GM21423 (cell line): Measurements from ENCODE around the gene PLEKHA8.
"Not testable (repeated sequence)": the region's sequence is repeated elsewhere in the genome, so short reads cannot be mapped to it uniquely, and the experiment has no call there.

Experiments used
- ATAC-seq: cut with Tn5 transposase; IDR thresholded peaks from one replicate; pipeline ENCODE4 v1.9.1; 2021; ENCODE audit warnings: mild to moderate bottlenecking, moderate library complexity; ENCODE audit not compliant: unreplicated experiment

The PLEKHA8 gene

DNA sequence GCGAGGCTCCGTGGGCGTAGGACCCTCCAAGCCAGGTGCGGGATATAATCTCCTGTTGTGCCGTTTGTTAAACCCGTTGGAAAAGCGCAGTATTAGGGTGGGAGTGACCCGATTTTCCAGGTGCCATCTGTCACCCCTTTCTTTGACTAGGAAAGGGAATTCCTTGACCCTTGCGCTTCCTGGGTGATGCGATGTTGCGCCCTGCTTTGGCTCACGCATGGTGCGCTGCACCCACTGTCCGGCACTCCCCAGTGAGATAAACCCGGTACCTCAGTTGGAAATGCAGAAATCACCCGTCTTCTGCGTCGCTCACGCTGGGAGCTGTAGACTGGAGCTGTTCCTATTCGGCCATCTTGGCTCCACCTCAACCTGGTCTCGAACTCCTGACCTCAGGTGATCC lies 70.4 kb downstream of the PLEKHA8 start:
- ATAC-seq = not testable (repeated sequence)

DNA sequence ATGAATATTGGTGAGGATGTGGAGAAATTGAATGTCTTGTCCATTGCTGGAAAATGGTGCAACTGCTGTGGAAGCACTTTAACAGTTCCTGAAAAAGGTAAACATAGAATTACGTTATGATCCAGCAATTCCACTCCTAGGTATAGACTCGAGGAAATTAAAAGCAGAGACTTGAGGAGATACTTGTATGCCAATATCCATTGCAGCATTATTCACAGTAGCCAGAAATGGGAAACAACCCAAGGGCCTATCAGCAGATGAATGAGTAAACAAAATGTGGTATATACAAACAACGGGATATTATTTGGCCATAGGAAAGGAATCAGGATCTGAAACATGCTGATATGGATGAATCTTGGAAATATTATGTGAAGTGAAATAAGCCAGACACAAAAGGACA lies 74.1 kb downstream of the PLEKHA8 start:
- ATAC-seq = no peak

DNA sequence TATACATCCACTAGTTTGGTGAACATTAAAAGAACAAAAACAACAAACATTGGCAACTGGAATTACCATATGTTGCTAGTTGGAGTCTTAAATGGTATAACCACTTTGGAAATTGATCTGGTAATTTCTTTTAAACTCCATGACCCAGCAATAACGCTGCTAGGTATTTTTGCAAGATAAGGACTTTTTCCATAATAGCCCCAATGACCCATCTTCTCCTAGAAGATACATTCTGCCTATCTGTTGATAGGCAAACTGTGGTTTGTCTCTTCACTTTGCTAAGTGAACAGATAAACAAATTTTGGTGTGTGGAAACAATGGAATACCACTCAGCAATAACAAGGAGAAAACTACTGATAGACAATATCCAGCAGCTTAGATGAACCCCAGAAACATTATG lies 75.9 kb downstream of the PLEKHA8 start:
- ATAC-seq = no peak

DNA sequence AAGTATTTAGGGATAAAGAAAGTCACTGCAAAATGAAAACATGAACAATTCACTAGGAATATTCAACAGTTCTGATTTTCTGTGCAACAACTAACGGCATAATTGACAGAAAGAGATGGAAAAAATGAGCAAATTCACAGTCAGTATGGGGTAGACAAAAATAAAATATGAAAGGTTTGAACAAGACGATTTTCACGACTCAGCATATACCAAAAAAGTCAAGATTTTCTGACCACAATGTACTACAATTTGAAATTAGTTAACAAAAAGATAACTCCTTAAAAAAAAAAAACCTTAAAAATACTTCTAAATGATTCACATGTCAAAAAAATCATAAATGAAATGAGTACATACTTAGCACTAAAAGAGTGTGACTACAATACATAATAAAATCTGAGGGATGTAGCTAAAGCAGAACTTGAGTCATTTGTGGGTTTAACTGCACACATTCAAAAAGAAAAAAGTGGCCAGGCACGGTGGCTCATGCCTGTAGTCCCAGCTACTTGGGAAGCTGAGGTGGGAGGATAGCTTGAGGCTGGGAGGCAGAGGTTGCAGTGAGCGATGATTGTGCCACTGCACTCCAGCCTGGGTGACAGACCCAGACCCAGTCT lies 84.0 kb downstream of the PLEKHA8 start:
- no peak for ATAC-seq

DNA sequence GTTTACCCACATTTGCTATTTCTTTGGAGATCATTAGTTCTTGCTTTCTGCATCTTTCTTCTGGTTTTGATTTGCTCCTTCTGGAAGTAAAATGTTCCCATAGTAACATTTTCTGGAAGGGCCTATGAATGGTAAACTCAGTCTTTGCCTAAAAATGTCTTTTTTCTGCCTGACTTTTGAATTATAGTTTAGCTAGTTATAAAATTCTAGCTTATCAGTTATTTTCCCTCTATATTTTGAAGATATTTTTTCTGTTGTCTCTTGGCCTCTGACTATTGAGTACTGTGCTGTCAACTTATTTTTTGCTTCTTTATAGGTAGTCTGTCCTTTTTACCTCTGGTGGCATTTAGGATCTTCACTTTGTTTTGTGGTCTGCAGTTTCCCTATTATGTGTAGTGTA lies 84.9 kb downstream of the PLEKHA8 start:
- no peak for ATAC-seq

DNA sequence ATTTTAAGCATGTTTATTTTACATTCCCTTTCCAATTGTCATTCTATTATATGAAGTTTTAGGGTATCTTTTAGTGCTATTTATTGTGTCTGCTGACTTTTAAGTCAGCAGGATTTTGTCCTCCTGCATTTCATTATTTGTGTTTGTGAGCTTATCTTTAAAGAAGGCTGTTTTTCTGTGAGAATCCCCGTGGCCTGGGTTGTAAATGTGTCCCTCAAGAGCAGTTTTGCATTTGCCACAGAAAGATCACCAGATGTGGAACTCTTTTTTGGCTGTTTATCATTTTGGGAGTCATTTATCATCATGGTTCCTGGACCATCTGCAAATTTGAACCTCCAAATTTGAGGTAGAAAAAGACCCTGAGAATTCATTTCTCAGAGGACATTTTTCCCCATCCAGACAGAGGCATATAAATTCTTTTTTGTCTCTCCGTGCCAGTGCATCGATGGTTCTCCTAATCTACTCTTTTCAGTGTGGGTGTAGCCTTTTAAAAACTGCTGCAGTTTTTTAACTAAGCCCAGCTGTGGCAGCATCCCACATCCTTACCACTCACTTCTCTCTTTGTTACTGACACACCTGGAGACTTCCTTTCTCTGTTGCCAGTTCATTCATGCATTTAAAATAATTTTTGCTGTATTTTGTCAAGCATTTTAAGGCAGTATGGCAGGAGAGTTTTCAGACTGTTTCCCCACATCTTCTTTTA lies 86.5 kb downstream of the PLEKHA8 start:
- ATAC-seq = no peak

DNA sequence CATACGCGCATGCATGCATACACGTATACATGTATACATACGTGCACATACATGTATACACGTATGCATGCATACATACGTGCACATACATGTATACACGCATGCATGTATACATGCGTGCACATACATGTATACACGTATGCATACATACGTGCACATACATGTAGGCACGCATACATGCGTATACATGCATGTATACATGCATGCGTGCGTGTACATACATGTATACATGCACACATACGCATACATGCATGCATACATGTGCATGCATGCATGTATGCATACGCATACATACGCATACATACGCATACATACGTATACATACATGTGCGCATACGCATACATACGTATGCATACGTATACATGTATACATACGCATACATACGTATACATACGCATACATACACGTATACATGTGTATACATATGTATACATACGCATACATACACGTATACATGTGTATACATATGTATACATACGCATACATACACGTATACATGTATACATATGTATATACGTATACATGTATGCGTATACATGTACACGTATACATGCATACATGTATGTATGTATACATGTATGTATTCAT lies 87.6 kb downstream of the PLEKHA8 start:
- no peak for ATAC-seq

DNA sequence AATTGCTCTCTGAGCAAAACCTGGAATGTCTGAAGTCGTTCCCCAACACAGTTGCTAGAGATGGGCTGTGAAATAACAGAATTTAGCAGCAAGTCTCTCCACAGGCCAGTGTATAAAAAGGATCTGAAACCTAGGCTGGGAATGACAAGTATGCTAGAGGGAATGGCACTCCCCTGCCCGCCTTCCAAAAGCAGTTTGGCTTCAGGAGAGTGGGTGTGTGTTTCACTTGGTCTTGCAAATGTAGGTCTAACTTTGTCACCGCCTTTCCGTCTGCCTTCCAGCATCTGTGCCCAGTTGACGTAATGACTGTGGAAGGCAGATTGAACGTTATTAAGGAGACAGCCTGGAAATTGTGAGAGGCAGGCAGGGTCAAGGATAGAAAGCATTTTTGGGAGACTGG lies 88.6 kb downstream of the PLEKHA8 start:
- ATAC-seq = no peak

DNA sequence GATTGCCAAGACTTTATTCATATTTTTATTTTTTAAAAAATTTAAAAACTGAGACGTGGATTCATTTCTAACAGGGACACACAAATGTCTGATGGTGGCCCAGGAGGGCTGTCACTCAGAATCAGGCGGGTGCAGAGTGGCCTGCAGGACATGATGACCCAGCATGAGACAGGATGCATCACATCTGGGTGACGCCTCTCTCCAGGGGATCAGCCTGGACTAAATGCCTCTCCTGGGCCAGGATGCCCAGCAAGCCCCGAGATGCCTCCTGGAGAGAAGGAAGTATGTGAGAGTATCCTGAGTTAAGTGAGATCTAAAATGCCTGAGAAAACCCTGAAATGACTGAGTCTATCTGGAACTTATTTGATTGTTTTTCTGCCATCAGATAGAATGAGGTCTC lies 89.7 kb downstream of the PLEKHA8 start:
- no peak for ATAC-seq

DNA sequence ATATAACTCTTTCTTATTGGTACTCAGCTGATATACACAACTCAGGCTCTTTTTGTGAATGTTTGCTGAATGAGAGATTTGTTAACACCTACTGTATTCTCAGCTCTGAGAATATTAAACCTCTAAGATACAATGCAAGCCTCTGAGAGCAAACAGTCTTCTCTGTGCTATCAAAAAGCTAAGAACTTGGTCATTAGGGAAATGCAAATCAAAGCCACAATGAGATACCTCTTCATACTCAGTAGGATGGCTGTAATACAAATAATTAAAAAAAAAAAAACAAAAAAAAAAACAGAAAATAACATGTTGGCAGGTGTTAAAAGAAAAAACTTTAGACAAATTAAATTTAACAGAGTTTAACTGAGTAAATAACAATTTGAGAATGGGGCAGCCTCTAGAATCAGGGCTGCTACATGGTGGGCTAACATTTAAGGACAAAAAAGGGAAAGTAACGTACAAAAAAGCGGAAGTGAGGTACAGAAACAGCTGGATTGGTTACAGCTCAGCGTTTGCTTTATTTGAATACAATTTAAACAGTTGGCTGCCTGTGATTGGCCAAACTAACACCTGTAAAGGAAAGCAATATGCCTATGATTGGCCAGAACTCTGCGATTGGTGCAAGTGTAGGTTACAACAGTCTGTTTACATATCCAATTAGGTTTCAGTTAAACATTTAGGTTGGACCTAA lies 91.8 kb downstream of the PLEKHA8 start:
- no peak for ATAC-seq

DNA sequence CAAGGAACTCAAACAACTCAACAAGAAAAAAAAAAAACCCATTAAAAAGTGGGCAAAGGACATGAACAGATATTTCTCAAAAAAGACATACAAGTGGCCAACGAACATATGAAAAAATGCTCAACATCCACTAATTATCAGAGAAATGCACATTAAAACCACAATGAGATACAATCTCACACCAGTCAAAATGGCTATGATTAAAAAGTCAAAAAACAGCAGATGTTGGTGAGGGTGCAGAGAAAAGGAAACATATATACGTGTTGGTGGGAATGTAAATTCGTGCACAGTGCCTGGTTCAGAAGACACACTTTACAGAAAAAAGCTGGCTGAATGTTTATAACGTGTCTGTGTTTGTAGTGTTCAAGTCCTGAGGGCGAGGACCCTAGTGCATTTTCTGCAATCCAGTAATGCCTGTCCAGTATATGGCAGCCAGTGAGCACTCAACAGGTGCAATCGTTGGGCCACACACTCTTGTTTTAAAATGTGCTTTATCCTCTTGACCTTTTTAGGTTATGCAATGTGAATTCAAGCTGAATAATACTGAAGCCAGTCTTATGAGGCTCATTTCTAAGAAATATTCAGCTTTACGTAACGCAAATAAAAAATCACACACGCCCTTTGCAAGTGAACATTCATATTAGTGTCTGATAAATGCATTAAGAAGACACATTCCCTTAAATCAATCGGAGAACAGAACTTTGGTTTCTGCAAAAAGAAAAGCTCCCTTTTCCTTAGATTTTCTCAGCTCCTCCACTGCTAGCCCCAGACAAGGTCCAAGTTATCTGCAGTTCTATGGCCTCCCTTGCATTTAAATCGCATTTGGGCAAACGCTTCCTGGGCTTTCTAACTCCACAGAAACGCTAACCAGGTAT lies 105.8 kb downstream of the PLEKHA8 start:
- no peak for ATAC-seq

DNA sequence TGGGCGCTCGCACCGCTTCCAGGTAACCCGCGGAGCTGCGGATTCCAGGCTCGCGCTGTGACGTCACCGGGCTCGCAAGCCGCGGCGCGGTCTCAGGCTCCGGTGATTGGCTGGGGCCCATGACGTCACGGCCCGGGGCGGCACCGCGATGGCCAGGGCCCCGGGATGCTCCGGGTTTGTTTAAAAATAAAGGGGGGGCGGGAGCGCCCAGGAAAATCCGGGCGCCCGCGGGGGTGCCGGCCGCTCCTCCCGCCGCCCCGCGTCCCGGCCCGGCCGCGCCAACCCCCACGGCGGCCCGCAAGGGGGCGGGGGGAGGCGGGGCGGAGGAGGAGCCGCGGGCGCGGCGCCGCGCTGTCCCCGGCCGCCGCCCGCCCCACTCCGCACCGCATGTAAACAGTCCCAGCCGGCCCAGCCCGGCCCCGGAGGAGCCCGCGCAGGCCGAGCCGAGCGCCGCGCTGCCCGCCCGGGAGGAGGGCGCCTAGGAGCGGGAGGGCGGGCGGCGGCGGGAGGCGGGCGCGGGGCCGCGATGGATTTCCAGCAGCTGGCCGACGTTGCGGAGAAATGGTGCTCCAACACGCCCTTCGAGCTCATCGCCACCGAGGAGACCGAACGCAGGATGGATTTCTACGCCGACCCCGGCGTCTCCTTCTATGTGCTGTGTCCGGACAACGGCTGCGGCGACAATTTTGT lies 106.5 kb downstream of the PLEKHA8 start, which contains the start of gene MTURN:
MTURN (plus strand) TSS at position 376 of the 690 bp plus-strand sequence; CDS start at position 527, 151 bp downstream.
- ATAC-seq = peak; percentile 79

DNA sequence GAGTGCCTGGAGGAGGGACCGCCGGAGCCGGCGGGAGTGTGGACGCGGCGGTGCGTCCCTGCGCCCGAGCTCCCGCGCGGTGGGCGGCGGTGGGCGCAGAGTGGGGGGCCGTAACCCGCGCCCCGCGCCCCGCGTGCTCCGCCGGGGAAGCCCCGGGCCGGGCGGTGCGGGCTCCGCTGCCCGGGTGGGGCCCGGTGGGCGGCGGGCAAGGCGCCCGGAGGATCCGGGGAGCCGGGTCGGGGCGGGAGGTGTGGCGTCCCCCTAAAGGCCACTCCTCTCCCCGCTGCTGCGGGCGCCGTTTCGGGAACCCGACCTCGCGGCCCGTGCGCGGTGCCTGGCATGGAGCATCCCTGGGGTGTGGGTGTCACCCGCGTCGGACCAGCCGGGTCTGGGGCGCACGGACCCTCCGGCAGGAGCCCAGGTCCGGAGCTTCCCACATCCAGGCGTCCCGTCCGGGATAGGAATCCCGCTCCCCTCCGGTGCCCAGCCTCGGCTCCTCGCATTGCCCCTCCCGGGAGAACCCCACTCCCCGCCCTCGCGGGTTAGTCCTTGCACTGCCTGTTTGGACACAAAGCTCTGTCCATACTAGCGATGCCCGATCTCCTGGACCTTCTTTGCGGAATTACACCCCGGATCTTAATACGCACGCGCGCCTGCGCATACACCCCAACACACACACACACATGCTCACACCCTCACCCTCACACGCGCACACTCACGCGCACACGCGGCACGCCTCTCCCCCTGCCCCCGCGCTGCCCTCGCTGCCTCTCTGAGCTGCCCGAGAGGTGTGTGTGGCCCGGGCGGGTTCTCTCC lies 107.3 kb downstream of the PLEKHA8 start:
- peak; percentile 23 for ATAC-seq

DNA sequence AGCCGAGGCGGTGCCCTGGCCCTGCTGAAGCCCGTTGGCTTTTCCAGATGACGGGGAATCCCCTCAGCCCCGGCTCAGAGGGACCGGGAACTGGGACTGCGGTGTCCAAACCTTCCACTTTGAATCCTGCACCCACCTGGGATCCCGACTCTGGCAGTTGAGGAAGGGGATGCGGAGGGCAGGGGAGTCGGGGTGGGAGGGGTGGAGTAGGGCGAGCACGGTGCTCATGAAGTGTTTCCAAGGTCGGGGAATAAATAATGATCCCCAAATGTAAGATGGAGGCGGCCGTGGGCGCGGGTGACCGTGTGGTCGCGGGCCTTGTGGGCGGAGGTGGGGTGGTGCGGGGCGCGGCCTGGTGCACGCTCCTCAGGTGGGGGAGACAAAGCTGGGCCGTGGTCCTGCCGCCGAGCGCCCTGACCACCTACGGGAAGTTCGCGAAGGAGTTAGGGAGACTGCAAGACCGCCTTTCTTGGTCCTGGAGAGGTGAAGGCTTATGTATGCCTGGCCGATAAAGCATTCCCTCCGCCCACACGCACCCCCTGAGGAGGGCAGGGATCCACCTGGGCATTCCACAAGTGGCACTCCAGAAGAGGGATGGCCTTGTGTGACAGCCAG lies 108.0 kb downstream of the PLEKHA8 start:
- no peak for ATAC-seq

DNA sequence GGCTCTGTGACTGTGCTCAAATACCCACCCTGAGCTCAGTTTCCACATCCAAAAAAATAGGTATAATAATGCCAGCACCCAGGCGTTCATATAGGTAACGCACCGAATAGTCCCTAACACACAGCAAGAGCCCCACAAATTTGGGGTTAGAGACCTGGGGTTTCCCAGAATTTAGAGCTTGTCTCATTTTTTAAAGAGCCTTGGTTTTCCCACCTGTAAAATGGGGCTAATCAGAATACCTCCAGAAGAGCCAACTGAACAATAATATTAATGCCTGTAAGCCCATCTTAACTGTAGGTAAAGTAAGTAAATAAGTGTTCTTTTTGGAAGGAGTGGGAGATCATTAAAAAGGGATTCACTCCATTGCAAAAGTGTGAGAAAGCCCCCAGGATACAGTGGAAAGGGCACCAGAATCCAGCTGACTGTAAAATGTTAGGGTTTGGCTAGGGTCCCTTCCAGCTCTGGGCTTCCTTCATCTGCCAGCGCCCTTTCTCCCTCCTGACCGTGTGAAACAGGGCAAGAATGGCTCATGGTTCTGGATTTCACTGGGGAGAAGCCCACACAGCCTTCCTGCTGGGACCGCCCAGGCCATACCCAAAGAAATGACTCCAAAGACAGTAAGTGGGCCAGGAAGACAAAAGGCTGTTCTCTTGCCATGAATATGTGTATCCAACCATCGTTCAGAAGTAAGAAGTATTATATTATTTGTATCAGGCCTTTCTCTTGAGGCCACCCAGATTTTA lies 108.7 kb downstream of the PLEKHA8 start:
- no peak for ATAC-seq

DNA sequence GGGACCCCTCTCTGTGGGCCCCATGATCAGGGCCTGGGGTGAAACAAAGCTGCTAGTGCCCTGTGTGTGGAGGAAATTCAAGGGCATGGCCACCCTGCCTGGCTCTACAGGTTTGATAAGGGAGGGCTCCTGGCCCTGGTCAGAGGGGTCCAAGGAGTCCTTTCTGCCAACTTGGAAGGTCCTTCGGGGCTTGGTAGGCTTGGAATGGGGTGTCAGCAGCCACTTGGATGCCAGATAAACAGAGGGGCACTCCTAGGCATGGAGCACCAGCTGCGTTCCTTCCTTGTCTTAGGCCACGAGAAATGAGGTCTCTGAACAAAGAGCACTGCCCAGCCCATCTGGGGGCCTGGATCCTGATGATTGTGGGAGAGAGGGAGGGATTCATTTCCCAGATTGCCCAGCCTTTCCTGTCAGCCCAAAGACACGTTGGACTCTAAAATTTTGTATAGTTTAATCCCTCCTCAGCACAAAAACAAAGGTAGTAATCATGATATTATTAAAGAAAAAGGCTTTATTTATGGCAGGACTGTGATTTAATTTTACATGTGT lies 111.7 kb downstream of the PLEKHA8 start:
- no peak for ATAC-seq

DNA sequence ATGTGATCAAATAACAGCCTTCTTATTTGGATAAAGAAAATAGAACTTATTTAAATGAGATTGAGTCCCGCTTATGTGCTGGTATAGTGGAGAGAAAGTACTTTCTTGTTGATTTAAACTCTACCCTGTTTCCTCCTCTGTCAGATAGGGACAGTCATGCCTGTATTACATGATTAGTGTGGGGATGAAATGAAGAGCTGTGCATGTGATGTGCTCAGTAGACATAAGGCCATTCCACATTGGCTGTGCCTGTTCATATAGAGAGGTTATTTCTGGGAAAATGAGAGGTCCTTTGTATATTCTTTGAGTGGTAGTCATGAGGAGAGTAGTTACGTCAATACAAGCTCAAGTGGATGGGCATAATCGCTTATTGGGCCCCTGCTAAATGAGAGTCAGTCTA lies 112.2 kb downstream of the PLEKHA8 start:
- no peak for ATAC-seq

DNA sequence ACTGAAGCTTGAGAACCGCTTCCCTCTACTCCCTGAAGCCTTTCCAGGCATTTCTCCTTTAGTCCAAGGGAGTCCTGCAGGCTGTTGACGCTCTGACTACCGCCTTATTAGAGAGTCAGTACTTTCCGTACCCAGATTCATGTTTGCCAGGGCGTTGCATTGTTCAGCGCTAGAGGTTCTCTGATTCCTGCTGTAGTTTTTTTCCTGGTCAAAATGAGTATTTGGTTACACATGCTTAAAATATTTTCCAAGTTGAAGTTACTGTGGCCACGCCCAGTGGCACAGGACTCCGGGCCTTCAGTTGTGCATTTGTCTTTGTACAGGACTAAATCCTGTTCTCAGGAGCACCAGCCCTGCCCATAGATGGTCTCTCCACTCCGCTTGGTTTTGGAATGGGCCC lies 114.5 kb downstream of the PLEKHA8 start:
- no peak for ATAC-seq
